ENCODE measurements around the gene FMNL2. TPM values are rescaled to one million over a fixed set of nuclear protein-coding genes. Genes with fewer than 3 reads are reported as not detected.
"Not testable (repeated sequence)": the region's sequence is repeated elsewhere in the genome, so short reads cannot be mapped to it uniquely, and the experiment has no call there.

Gene FMNL2
- polyA plus RNA-seq, 1 donor from 2014 or later, result 0.24 TPM

- Mint-ChIP-seq H3K4me1 (peaks cover 0 to 1% (median 0%) of the 10 kb centered on the region in 3 donors), H3K27ac (no peak overlapping the region), H3K4me3 (no peak overlapping the region), H3K36me3 (peaks cover 1% of the 10 kb centered on the region), H3K27me3 (no peaks in the 10 kb centered on the region), H3K9me3 (no peaks in the 10 kb centered on the region)
Measured at GRCh38 chr2:152513681-152514080, 178.7 kb downstream of the FMNL2 start.

GRCh38 chr2:152518034-152518433 lies 183.1 kb downstream of the FMNL2 start:
- H3K9me3 Mint-ChIP-seq, result no peaks in the 10 kb centered on the region
- H3K27me3 Mint-ChIP-seq, result no peaks in the 10 kb centered on the region
- no peak overlapping the region for H3K27ac Mint-ChIP-seq
- H3K4me1 Mint-ChIP-seq, result no peaks in the 10 kb centered on the region
- H3K36me3 Mint-ChIP-seq, result peaks cover 4% of the 10 kb centered on the region
- H3K4me3 Mint-ChIP-seq, result no peak overlapping the region

- H3K9me3 Mint-ChIP-seq, result no peaks in the 10 kb centered on the region
- no peak overlapping the region for H3K4me3 Mint-ChIP-seq
- H3K4me1 Mint-ChIP-seq, result no peaks in the 10 kb centered on the region
- no peak overlapping the region for H3K27ac Mint-ChIP-seq
- no peaks in the 10 kb centered on the region for H3K27me3 Mint-ChIP-seq
- H3K36me3 Mint-ChIP-seq, result peaks cover 2% of the 10 kb centered on the region
Measured at GRCh38 chr2:152518641-152519580, 183.9 kb downstream of the FMNL2 start.

- Mint-ChIP-seq H3K4me1 (no peaks in the 10 kb centered on the region), H3K27ac (no peak overlapping the region), H3K27me3 (no peaks in the 10 kb centered on the region), H3K36me3 (peaks cover 2% of the 10 kb centered on the region), H3K4me3 (no peak overlapping the region), H3K9me3 (no peaks in the 10 kb centered on the region)
Measured at GRCh38 chr2:152519581-152519952, 184.6 kb downstream of the FMNL2 start.

- Mint-ChIP-seq H3K4me1 (no peaks in the 10 kb centered on the region), H3K4me3 (no peak overlapping the region), H3K36me3 (peaks cover 2% of the 10 kb centered on the region), H3K9me3 (no peaks in the 10 kb centered on the region), H3K27ac (no peak overlapping the region), H3K27me3 (no peaks in the 10 kb centered on the region)
Measured at GRCh38 chr2:152520759-152521158, 185.8 kb downstream of the FMNL2 start.

GRCh38 chr2:152522446-152522845 lies 187.5 kb downstream of the FMNL2 start:
- H3K36me3 Mint-ChIP-seq, H3K4me3 Mint-ChIP-seq, H3K27ac Mint-ChIP-seq, H3K9me3 Mint-ChIP-seq, H3K4me1 Mint-ChIP-seq, H3K27me3 Mint-ChIP-seq: not testable (repeated sequence)

GRCh38 chr2:152523091-152523490 lies 188.1 kb downstream of the FMNL2 start:
- Mint-ChIP-seq H3K27me3 (no peaks in the 10 kb centered on the region), H3K27ac (no peak overlapping the region), H3K36me3 (peaks cover 2% of the 10 kb centered on the region), H3K4me3 (no peak overlapping the region), H3K4me1 (no peaks in the 10 kb centered on the region), H3K9me3 (no peaks in the 10 kb centered on the region)

- H3K27me3 Mint-ChIP-seq, result no peaks in the 10 kb centered on the region
- H3K4me3 Mint-ChIP-seq, result no peak overlapping the region
- no peaks in the 10 kb centered on the region for H3K36me3 Mint-ChIP-seq
- H3K27ac Mint-ChIP-seq, result peak overlapping the region in 1 of 3 donors; percentile 0
- no peaks in the 10 kb centered on the region for H3K9me3 Mint-ChIP-seq
- no peaks in the 10 kb centered on the region for H3K4me1 Mint-ChIP-seq
Measured at GRCh38 chr2:152525277-152525838, 190.4 kb downstream of the FMNL2 start.

- no peak overlapping the region for H3K27ac Mint-ChIP-seq
- H3K36me3 Mint-ChIP-seq, result no peaks in the 10 kb centered on the region
- H3K27me3 Mint-ChIP-seq, result no peaks in the 10 kb centered on the region
- H3K4me1 Mint-ChIP-seq, result no peaks in the 10 kb centered on the region
- H3K9me3 Mint-ChIP-seq, result no peaks in the 10 kb centered on the region
- H3K4me3 Mint-ChIP-seq, result no peak overlapping the region
Measured at GRCh38 chr2:152529420-152530115, 194.6 kb downstream of the FMNL2 start.

GRCh38 chr2:152532241-152532640 lies 197.3 kb downstream of the FMNL2 start:
- no peaks in the 10 kb centered on the region for H3K36me3 Mint-ChIP-seq
- peaks cover 0 to 2% (median 0%) of the 10 kb centered on the region in 3 donors for H3K4me1 Mint-ChIP-seq
- peaks cover 0 to 3% (median 0%) of the 10 kb centered on the region in 3 donors for H3K9me3 Mint-ChIP-seq
- H3K4me3 Mint-ChIP-seq, result no peak overlapping the region
- H3K27me3 Mint-ChIP-seq, result peaks cover 4% of the 10 kb centered on the region
- H3K27ac Mint-ChIP-seq, result no peak overlapping the region

GRCh38 chr2:152534460-152535135 lies 199.6 kb downstream of the FMNL2 start:
- Mint-ChIP-seq H3K9me3 (peaks cover 0 to 3% (median 0%) of the 10 kb centered on the region in 3 donors), H3K4me1 (peaks cover 0 to 2% (median 0%) of the 10 kb centered on the region in 3 donors), H3K4me3 (no peak overlapping the region), H3K36me3 (peaks cover 4% of the 10 kb centered on the region), H3K27me3 (peaks cover 4% of the 10 kb centered on the region), H3K27ac (no peak overlapping the region)

- Mint-ChIP-seq H3K4me1 (peaks cover 0 to 4% (median 3%) of the 10 kb centered on the region in 3 donors), H3K4me3 (no peak overlapping the region), H3K27ac (no peak overlapping the region), H3K27me3 (peaks cover 4% of the 10 kb centered on the region), H3K36me3 (peaks cover 4% of the 10 kb centered on the region), H3K9me3 (peaks cover 0 to 3% (median 0%) of the 10 kb centered on the region in 3 donors)
Measured at GRCh38 chr2:152537081-152537651, 202.2 kb downstream of the FMNL2 start.

GRCh38 chr2:152539424-152539823 lies 204.4 kb downstream of the FMNL2 start:
- no peak overlapping the region for H3K4me3 Mint-ChIP-seq
- peaks cover 4% of the 10 kb centered on the region for H3K27me3 Mint-ChIP-seq
- H3K36me3 Mint-ChIP-seq, result peaks cover 6% of the 10 kb centered on the region
- H3K9me3 Mint-ChIP-seq, result peaks cover 0 to 3% (median 0%) of the 10 kb centered on the region in 3 donors
- no peak overlapping the region for H3K27ac Mint-ChIP-seq
- peaks cover 0 to 4% (median 3%) of the 10 kb centered on the region in 3 donors for H3K4me1 Mint-ChIP-seq

- Mint-ChIP-seq H3K4me1 (peaks cover 0 to 4% (median 3%) of the 10 kb centered on the region in 3 donors), H3K4me3 (no peak overlapping the region), H3K36me3 (peaks cover 10% of the 10 kb centered on the region), H3K27me3 (peaks cover 3% of the 10 kb centered on the region), H3K27ac (no peak overlapping the region), H3K9me3 (no peaks in the 10 kb centered on the region)
Measured at GRCh38 chr2:152541712-152542111, 206.7 kb downstream of the FMNL2 start.
